ENCODE results near the gene RBMS3. TPM values are rescaled to one million over a fixed set of nuclear protein-coding genes. Genes with fewer than 3 reads are reported as not detected.

The RBMS3 gene
- total RNA-seq, 1 donor, result 81.1 TPM

GRCh38 chr3:29898171-29898965, 617.5 kb downstream of the RBMS3 start:
- Histone ChIP-seq H3K9me3 (ENCODE audit: low read depth, low read length) (no peaks in the 10 kb centered on the region), H3K4me2 (ENCODE audit: insufficient read depth, low read length) (no peak overlapping the region), H3K79me2 (ENCODE audit: insufficient read depth, low read length) (no peaks in the 10 kb centered on the region), H2AFZ (ENCODE audit: low read length) (no peak overlapping the region), H3K4me3 (ENCODE audit: insufficient read depth, low read length) (no peak overlapping the region), H3K27ac (ENCODE audit: low read depth, low read length) (no peak overlapping the region), H3K36me3 (ENCODE audit: insufficient read depth, low read length) (no peaks in the 10 kb centered on the region), H4K20me1 (ENCODE audit: insufficient read depth, low read length) (no peaks in the 10 kb centered on the region), H3K4me1 (ENCODE audit: insufficient read depth, low read length) (no peaks in the 10 kb centered on the region), H3K27me3 (ENCODE audit: insufficient read depth, low read length) (no peaks in the 10 kb centered on the region)
- TF ChIP-seq CTCF (IDR thresholded peaks at IDR 0.05; ENCODE audit: extremely low read depth, low read depth, low read length), result no peak
- DNase-seq (ENCODE audit: insufficient read length, low spot score, missing footprints), result no peak

- H3K27ac ChIP-seq (ENCODE audit: low read depth, low read length), result no peak overlapping the region
- no peaks in the 10 kb centered on the region for H3K9me3 ChIP-seq (ENCODE audit: low read depth, low read length)
- H4K20me1 ChIP-seq (ENCODE audit: insufficient read depth, low read length), result no peaks in the 10 kb centered on the region
- no peaks in the 10 kb centered on the region for H3K4me1 ChIP-seq (ENCODE audit: insufficient read depth, low read length)
- no peak for DNase-seq (ENCODE audit: insufficient read length, low spot score, missing footprints)
- no peaks in the 10 kb centered on the region for H3K27me3 ChIP-seq (ENCODE audit: insufficient read depth, low read length)
- no peak overlapping the region for H3K4me3 ChIP-seq (ENCODE audit: insufficient read depth, low read length)
- no peaks in the 10 kb centered on the region for H3K79me2 ChIP-seq (ENCODE audit: insufficient read depth, low read length)
- H3K36me3 ChIP-seq (ENCODE audit: insufficient read depth, low read length), result no peaks in the 10 kb centered on the region
- no peak for TF ChIP-seq CTCF (IDR thresholded peaks at IDR 0.05; ENCODE audit: extremely low read depth, low read depth, low read length)
- no peak overlapping the region for H2AFZ ChIP-seq (ENCODE audit: low read length)
- H3K4me2 ChIP-seq (ENCODE audit: insufficient read depth, low read length), result no peak overlapping the region
These were observed 618.1 kb downstream of the RBMS3 start for GRCh38 chr3:29899021-29899420.

- no peak overlapping the region for H3K4me3 ChIP-seq (ENCODE audit: insufficient read depth, low read length)
- no peak overlapping the region for H3K27ac ChIP-seq (ENCODE audit: low read depth, low read length)
- DNase-seq (ENCODE audit: insufficient read length, low spot score, missing footprints), result no peak
- no peak overlapping the region for H2AFZ ChIP-seq (ENCODE audit: low read length)
- H3K9me3 ChIP-seq (ENCODE audit: low read depth, low read length), result no peaks in the 10 kb centered on the region
- H3K4me2 ChIP-seq (ENCODE audit: insufficient read depth, low read length), result no peak overlapping the region
- no peaks in the 10 kb centered on the region for H3K4me1 ChIP-seq (ENCODE audit: insufficient read depth, low read length)
- no peaks in the 10 kb centered on the region for H4K20me1 ChIP-seq (ENCODE audit: insufficient read depth, low read length)
- TF ChIP-seq CTCF (IDR thresholded peaks at IDR 0.05; ENCODE audit: extremely low read depth, low read depth, low read length), result no peak
- H3K79me2 ChIP-seq (ENCODE audit: insufficient read depth, low read length), result no peaks in the 10 kb centered on the region
- H3K27me3 ChIP-seq (ENCODE audit: insufficient read depth, low read length), result no peaks in the 10 kb centered on the region
- no peaks in the 10 kb centered on the region for H3K36me3 ChIP-seq (ENCODE audit: insufficient read depth, low read length)
These were observed 620.2 kb downstream of the RBMS3 start for GRCh38 chr3:29901097-29901496.

GRCh38 chr3:29903600-29903999, 622.7 kb downstream of the RBMS3 start:
- Histone ChIP-seq H3K36me3 (ENCODE audit: insufficient read depth, low read length) (no peaks in the 10 kb centered on the region), H2AFZ (ENCODE audit: low read length) (no peak overlapping the region), H4K20me1 (ENCODE audit: insufficient read depth, low read length) (no peaks in the 10 kb centered on the region), H3K27ac (ENCODE audit: low read depth, low read length) (no peak overlapping the region), H3K9me3 (ENCODE audit: low read depth, low read length) (no peaks in the 10 kb centered on the region), H3K79me2 (ENCODE audit: insufficient read depth, low read length) (no peaks in the 10 kb centered on the region), H3K27me3 (ENCODE audit: insufficient read depth, low read length) (no peaks in the 10 kb centered on the region), H3K4me2 (ENCODE audit: insufficient read depth, low read length) (no peak overlapping the region), H3K4me3 (ENCODE audit: insufficient read depth, low read length) (no peak overlapping the region), H3K4me1 (ENCODE audit: insufficient read depth, low read length) (no peaks in the 10 kb centered on the region)
- TF ChIP-seq CTCF (IDR thresholded peaks at IDR 0.05; ENCODE audit: extremely low read depth, low read depth, low read length), result no peak
- no peak for DNase-seq (ENCODE audit: insufficient read length, low spot score, missing footprints)

Measured in osteoblast (primary cell).